HepG2 (cell line): ENCODE data around the gene RHOXF1. TPM values are rescaled to one million over a fixed set of nuclear protein-coding genes. Genes with fewer than 3 reads are reported as not detected.

Experiments
- ATAC-seq: fragments of 200-7000 bp; cut with Tn5 transposase; 3 replicates; pipeline ENCODE4 v1.9.1; 2020; ENCODE audit warnings: mild to moderate bottlenecking, moderate library complexity
- BruUV-seq: library from RNA; stranded (reverse); fragments of 400-500 nt; replicated peaks from 2 replicates; lab custom pipeline; 2021; lab: Mats Ljungman, UMichigan
- CTCF ChIA-PET: fragments of 300-600 bp; formaldehyde crosslinking; extraction: SDS; loops from one replicate; lab custom pipeline; 2021; ENCODE audit warnings: low total read pairs, inconsistent platforms, low intra/inter-chr PET ratio; lab: Yijun Ruan, JAX
- POLR2A ChIA-PET: fragments of 350-600 bp; sonication (Branson Sonifier 250); formaldehyde crosslinking; loops from one replicate; lab custom pipeline; 2020; ENCODE audit warnings: antibody characterized with exemption, inconsistent platforms; lab: Yijun Ruan, JAX
- DNase-seq: peaks from one replicate; pipeline ENCODE4 v3.0.0-alpha.2; 2015; ENCODE audit warnings: low spot score
- FAIRE-seq: peaks from 3 replicates; lab custom pipeline; 2011; peaks lifted over from hg19 to GRCh38; lab: Jason Lieb, UNC
- H2AFZ ChIP-seq: one replicate; pipeline ENCODE4 v1.6.1; 2011; ENCODE audit warnings: low read length, inconsistent platforms
- H3K27ac ChIP-seq: fragments of 300-600 bp; 3 replicates; pipeline ENCODE4 v1.8.0; 2011; ENCODE audit warnings: mixed run types, mild to moderate bottlenecking, mixed read lengths, low read length, inconsistent platforms; ENCODE audit not compliant: insufficient read depth; ENCODE audit errors: extremely low read length
- H3K27me3 ChIP-seq, 2 experiments: fragments of 200-600 bp in 1 of 2; 2 replicates in 1 of 2; 3 replicates in 1 of 2; pipeline versions ENCODE4 v1.6.0 to v1.8.0; 2011; ENCODE audit warnings: low read length in 2 of 2, mild to moderate bottlenecking in 2 of 2, moderate library complexity in 2 of 2, inconsistent platforms in 1 of 2; ENCODE audit not compliant: insufficient read depth in 2 of 2, control insufficient read depth in 1 of 2
- H3K36me3 ChIP-seq, 2 experiments: fragments of 200-600 bp in 1 of 2; replicated peaks in 1 of 2; 2 replicates in 1 of 2; 3 replicates in 1 of 2; pipeline versions ENCODE4 v1.5.1 to v1.8.0; 2011; ENCODE audit warnings: low read length in 2 of 2, inconsistent platforms in 1 of 2; ENCODE audit not compliant: insufficient read depth in 2 of 2, control insufficient read depth in 1 of 2
- H3K4me1 ChIP-seq: 2 replicates; pipeline ENCODE4 v1.5.1; 2012; ENCODE audit warnings: low read length, inconsistent platforms; ENCODE audit not compliant: insufficient read depth
- H3K4me2 ChIP-seq: 2 replicates; pipeline ENCODE4 v1.6.0; 2011; ENCODE audit warnings: low read depth, low read length, inconsistent platforms
- H3K4me3 ChIP-seq, 3 experiments: fragments of 200-600 bp in 1 of 3; sonication (generic), shearing (Covaris generic) in 1 of 3; replicated peaks in 1 of 3; 2 replicates each; pipeline ENCODE4 v1.5.1; 2011 to 2016; ENCODE audit warnings: low read length in 3 of 3, inconsistent platforms in 2 of 3, low read depth in 2 of 3, mild to moderate bottlenecking in 2 of 3, control low read depth in 1 of 3, mixed read lengths in 1 of 3; ENCODE audit not compliant: insufficient read depth in 1 of 3
- H3K79me2 ChIP-seq: one replicate; pipeline ENCODE4 v1.6.1; 2011; ENCODE audit warnings: low read length, inconsistent platforms; ENCODE audit not compliant: insufficient read depth
- H3K9ac ChIP-seq: 2 replicates; pipeline ENCODE4 v1.6.0; 2011; ENCODE audit warnings: mild to moderate bottlenecking, low read depth, low read length, inconsistent platforms; ENCODE audit not compliant: insufficient read depth
- H3K9me3 ChIP-seq: 2 replicates; pipeline ENCODE4 v1.5.1; 2012; ENCODE audit warnings: mild to moderate bottlenecking, low read length
- H4K20me1 ChIP-seq: 2 replicates; pipeline ENCODE4 v1.6.0; 2011; ENCODE audit warnings: inconsistent platforms, mild to moderate bottlenecking, low read length, moderate library complexity; ENCODE audit not compliant: insufficient read depth
- ASH2L ChIP-seq: fragments of 300-600, 200-600 bp; sonication (generic); IDR thresholded peaks from 2 replicates; pipeline ENCODE4 v1.7.0; 2017; ENCODE audit warnings: low read depth, mild to moderate bottlenecking, moderate library complexity, mixed read lengths, low read length; ENCODE audit not compliant: insufficient read length
- BRCA1 ChIP-seq: sonication (generic); formaldehyde crosslinking; IDR thresholded peaks from 2 replicates; pipeline ENCODE4 v1.4.0; 2020; ENCODE audit warnings: missing genetic modification reagents
- CBX2 ChIP-seq, 2 experiments: fragments of 200-600 bp in 1 of 2; sonication (generic); formaldehyde crosslinking in 1 of 2; IDR thresholded peaks; 2 replicates each; pipeline versions ENCODE4 v1.7.0 to v1.8.1; 2018 to 2022; ENCODE audit warnings: low read depth in 2 of 2, low read length in 1 of 2, mild to moderate bottlenecking in 1 of 2, missing genetic modification reagents in 1 of 2
- FOXA3 ChIP-seq: IDR thresholded peaks from 2 replicates; pipeline ENCODE4 v1.6.1; 2016; ENCODE audit warnings: missing genetic modification reagents, missing compliant biosample characterization
- GTF2F1 ChIP-seq: fragments of 150-350 bp; IDR thresholded peaks from 2 replicates; pipeline ENCODE4 v1.6.1; 2014; ENCODE audit warnings: low read length
- HOXA7 ChIP-seq: sonication (generic); formaldehyde crosslinking; IDR thresholded peaks from 2 replicates; pipeline ENCODE4 v1.8.1; 2022; ENCODE audit warnings: mild to moderate bottlenecking, missing genetic modification reagents, moderate library complexity
- MNT ChIP-seq: fragments of 450-650 bp; IDR thresholded peaks from 2 replicates; pipeline ENCODE4 v1.6.1; 2016
- MTF2 ChIP-seq: sonication (generic); formaldehyde crosslinking; IDR thresholded peaks from 2 replicates; pipeline ENCODE4 v1.5.0; 2020; ENCODE audit warnings: missing genetic modification reagents, borderline replicate concordance
- NCOA5 ChIP-seq: sonication (generic); formaldehyde crosslinking; IDR thresholded peaks from 2 replicates; pipeline ENCODE4 v1.4.0; 2020; ENCODE audit warnings: missing genetic modification reagents
- PLSCR1 ChIP-seq: sonication (generic); formaldehyde crosslinking; IDR thresholded peaks from 2 replicates; pipeline ENCODE4 v1.5.0; 2020; ENCODE audit warnings: missing genetic modification reagents, mild to moderate bottlenecking, borderline replicate concordance
- POGK ChIP-seq: sonication (generic); formaldehyde crosslinking; conservative IDR thresholded peaks from 2 replicates; pipeline ENCODE4 v1.8.0; 2022; ENCODE audit warnings: mild to moderate bottlenecking, moderate library complexity, missing genetic modification reagents
- SKI ChIP-seq: fragments of 450-650 bp; IDR thresholded peaks from one replicate; pipeline ENCODE4 v1.6.1; 2018; ENCODE audit warnings: mild to moderate bottlenecking; ENCODE audit not compliant: partially characterized antibody
- SNAI1 ChIP-seq: sonication (generic); formaldehyde crosslinking; IDR thresholded peaks from 2 replicates; pipeline ENCODE4 v1.5.0; 2020; ENCODE audit warnings: mild to moderate bottlenecking, missing genetic modification reagents, borderline replicate concordance
- ZNF34 ChIP-seq: sonication (generic); formaldehyde crosslinking; IDR thresholded peaks from 2 replicates; pipeline ENCODE4 v1.4.0; 2020; ENCODE audit warnings: mild to moderate bottlenecking, missing genetic modification reagents, borderline replicate concordance
- ZNF512B ChIP-seq: sonication (generic); formaldehyde crosslinking; IDR thresholded peaks from 2 replicates; pipeline ENCODE4 v1.5.1; 2020; ENCODE audit warnings: missing genetic modification reagents, mild to moderate bottlenecking, borderline replicate concordance
- ZNF550 ChIP-seq: sonication (generic); formaldehyde crosslinking; IDR thresholded peaks from 2 replicates; pipeline ENCODE4 v1.4.0; 2020; ENCODE audit warnings: mild to moderate bottlenecking, missing genetic modification reagents, borderline replicate concordance
- ZNF652 ChIP-seq: IDR thresholded peaks from 2 replicates; pipeline ENCODE4 v1.6.1; 2016; ENCODE audit warnings: low read depth, borderline replicate concordance
- ZNF777 ChIP-seq: sonication (generic); formaldehyde crosslinking; IDR thresholded peaks from 2 replicates; pipeline ENCODE4 v1.4.0; 2020; ENCODE audit warnings: missing genetic modification reagents
- WGBS: methylation state at CpG from one replicate; pipeline ENCODE4 v1.1.6; 2017; ENCODE audit warnings: low lambda C conversion rate; 5-methylcytosine and 5-hydroxymethylcytosine counted together
- in situ Hi-C: cut with HindIII; loops from 2 replicates; pipeline ENCODE4 v1.10.0; 2017; ENCODE audit warnings: low pct_unique_long_range_greater_than_20kb; ENCODE audit not compliant: extremely low pct_ligation_motif_present
- intact Hi-C: fragments of 100-400 bp; cut with micrococcal nuclease; formaldehyde crosslinking; loops from one replicate; pipeline ENCODE4 v1.10.0; 2022; ENCODE audit not compliant: unreplicated experiment
- polyA plus RNA-seq, 8 experiments: library from polyadenylated mRNA; depleted of rRNA in 3 of 8; stranded (reverse) in 7 of 8; unstranded in 1 of 8; fragments of >200 nt; fragmentation: Illumina TruSeq in 4 of 8; extraction: Trizol in 4 of 8; gene quantifications; 2 replicates each; pipeline versions ENCODE4 v1.2.1 to v1.2.3, GENCODE V29; 2011 to 2016; ENCODE audit warnings: low read depth in 4 of 8, missing spikeins in 1 of 8, mixed read lengths in 1 of 8; ENCODE audit not compliant: insufficient read depth in 1 of 8
- total RNA-seq, 5 experiments: library from RNA; depleted of rRNA; stranded (reverse); fragments of >200 nt; fragmentation: Illumina TruSeq; extraction: Trizol; gene quantifications; 2 replicates each; pipeline ENCODE4 v1.2.3, GENCODE V29; 2016; ENCODE audit warnings: low read depth in 1 of 5

RHOXF1 gene
- total and polyA plus RNA-seq, 2 of the 13 experiments (the other 11 are each of a cell fraction or from before 2014, with no cell fraction given): not detected

GRCh38 chrX:120145295-120145925, 29.7 kb upstream of the RHOXF1 start:
- no TSS peak for BruUV-seq
- Histone ChIP-seq H3K27ac (no peak overlapping the region), H3K27me3 (no peaks in the 10 kb centered on the region; a peak in 1 of 5 replicates), H3K9me3 (no peaks in the 10 kb centered on the region; the same call in 1 of the 2 replicates), H3K9ac (no peak overlapping the region), H3K79me2 (no peaks in the 10 kb centered on the region), H2AFZ (no peak overlapping the region), H3K4me1 (no peaks in the 10 kb centered on the region)
- CTCF ChIA-PET: no interaction called here
- WGBS: 24% methylated on average over 4 of the region's 4 CpGs
- intact Hi-C loops (no loop called here), in situ Hi-C loops (loop anchor here (25.0 kb wide), 1 partner anchor 158 kb away; no protein-coding TSS in a partner anchor)
- POLR2A ChIA-PET: no interaction called here
- DNase-seq: no peak
- no peak for TF ChIP-seq ZNF34
- TF ChIP-seq ZNF512B (CRISPR knock-in tag): no peak
- TF ChIP-seq PLSCR1 (CRISPR knock-in tag): no peak
- TF ChIP-seq CBX2 (IDR thresholded peaks at IDR 0.05; ENCODE audit: low read depth, low read length): no peak
- TF ChIP-seq CBX2 (CRISPR knock-in tag; IDR thresholded peaks at IDR 0.05; ENCODE audit: low read depth): no peak
- no peak for TF ChIP-seq MNT
- no peak for TF ChIP-seq HOXA7 (CRISPR knock-in tag)
- no peak for TF ChIP-seq BRCA1 (CRISPR knock-in tag)
- no peak for TF ChIP-seq GTF2F1
- no peak for TF ChIP-seq POGK (CRISPR knock-in tag)
- TF ChIP-seq SNAI1 (CRISPR knock-in tag): no peak
- no peak for TF ChIP-seq ZNF777 (CRISPR knock-in tag)
- no peak for TF ChIP-seq NCOA5 (CRISPR knock-in tag)
- TF ChIP-seq FOXA3: no peak
- no peak for TF ChIP-seq ZNF550
- no peak for TF ChIP-seq ASH2L
- TF ChIP-seq ZNF652 (CRISPR knock-in tag): no peak
- TF ChIP-seq SKI: no peak
- TF ChIP-seq MTF2 (CRISPR knock-in tag): no peak
- TF ChIP-seq, all 625 proteins: peak for 0
- Histone ChIP-seq H3K36me3 (no peaks in the 10 kb centered on the region), H4K20me1 (no peaks in the 10 kb centered on the region), H3K4me2 (no peak overlapping the region), H3K4me3 (no peak overlapping the region)
- ATAC-seq (no peak), FAIRE-seq (no peak)
